ENCODE results near the gene CDHR2. TPM values are rescaled to one million over a fixed set of nuclear protein-coding genes. Genes with fewer than 3 reads are reported as not detected.

CDHR2 gene
- total RNA-seq, 2 donors from 2014 or later: 0.12 TPM; not detected in 1

DNA sequence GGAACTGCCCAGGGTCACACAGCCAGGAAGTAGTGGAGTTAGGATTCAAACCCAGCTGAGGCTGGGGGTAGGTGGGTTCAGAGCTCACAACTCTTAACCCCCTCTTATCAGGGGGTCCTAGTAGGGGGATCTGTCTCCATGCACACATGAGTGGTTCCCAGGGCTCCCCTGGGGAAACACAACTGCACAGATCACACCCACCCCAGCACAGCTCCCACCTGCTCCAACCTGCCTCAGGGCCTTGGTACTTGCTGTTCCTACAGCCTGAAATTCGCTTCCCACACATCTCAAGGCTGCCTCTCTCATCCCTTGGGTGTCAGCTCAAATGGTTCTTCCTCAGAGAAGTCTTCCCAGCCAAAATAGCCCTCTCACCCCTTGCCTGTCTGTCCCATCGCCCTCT lies 76.4 kb downstream of the CDHR2 start:
- no peaks in the 10 kb centered on the region for H3K9me3 ChIP-seq
- no peak overlapping the region for H3K27ac ChIP-seq
- no peak overlapping the region for H3K4me3 ChIP-seq
- H3K27me3 ChIP-seq: peaks cover 7 to 20% of the 10 kb centered on the region in 2 donors
- H3K36me3 ChIP-seq: no peaks in the 10 kb centered on the region
- peaks cover 0 to 32% of the 10 kb centered on the region in 2 donors for H3K4me1 ChIP-seq
- no peak for DNase-seq (ENCODE audit: low spot score)
- TF ChIP-seq, protein P1, sequence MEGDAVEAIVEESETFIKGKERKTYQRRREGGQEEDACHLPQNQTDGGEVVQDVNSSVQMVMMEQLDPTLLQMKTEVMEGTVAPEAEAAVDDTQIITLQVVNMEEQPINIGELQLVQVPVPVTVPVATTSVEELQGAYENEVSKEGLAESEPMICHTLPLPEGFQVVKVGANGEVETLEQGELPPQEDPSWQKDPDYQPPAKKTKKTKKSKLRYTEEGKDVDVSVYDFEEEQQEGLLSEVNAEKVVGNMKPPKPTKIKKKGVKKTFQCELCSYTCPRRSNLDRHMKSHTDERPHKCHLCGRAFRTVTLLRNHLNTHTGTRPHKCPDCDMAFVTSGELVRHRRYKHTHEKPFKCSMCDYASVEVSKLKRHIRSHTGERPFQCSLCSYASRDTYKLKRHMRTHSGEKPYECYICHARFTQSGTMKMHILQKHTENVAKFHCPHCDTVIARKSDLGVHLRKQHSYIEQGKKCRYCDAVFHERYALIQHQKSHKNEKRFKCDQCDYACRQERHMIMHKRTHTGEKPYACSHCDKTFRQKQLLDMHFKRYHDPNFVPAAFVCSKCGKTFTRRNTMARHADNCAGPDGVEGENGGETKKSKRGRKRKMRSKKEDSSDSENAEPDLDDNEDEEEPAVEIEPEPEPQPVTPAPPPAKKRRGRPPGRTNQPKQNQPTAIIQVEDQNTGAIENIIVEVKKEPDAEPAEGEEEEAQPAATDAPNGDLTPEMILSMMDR (IDR thresholded peaks at IDR 0.05): no peak

DNA sequence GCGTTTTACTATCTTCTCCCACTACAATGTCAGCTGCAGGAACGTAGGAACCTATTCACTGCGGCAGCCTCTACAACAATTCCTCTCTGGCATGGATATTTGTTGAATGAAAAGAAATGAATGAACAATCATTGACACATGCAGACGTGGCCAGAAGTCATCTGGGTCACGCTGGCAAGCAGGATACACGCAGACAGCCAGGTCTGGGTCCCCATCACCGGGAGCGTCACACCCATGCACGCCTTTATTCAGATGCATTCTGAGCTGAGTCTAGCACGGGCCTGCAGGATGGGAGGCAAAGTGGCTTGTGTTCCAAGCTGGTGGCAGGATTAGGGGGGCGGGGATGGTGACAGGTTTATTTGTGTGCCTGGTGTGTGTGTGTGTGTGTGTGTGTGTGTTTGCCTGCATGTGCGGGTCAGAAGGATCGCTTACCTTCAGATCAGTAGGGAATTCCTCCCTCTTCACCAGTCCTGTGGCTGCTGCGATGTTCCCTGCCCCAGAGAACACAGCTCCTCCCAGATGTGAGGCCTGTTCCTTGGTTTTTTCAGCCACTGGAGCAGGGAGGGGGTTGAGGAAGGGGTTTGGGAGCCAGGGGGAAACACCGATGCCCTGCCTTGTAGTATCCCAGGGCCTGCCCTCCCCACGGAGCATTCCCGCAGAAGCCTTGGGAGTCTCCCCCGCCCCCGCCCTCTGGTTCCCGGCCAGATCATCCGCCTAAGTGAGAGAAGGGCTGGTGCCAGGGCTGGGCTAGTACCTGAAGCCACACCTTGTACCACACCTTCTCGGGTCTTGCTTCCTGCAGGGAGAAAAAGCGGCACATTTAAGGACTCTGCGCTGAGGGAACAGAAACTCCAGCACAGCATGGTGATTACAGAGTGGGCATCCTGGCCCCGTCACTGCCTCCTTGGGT lies 77.1 kb downstream of the CDHR2 start:
- Histone ChIP-seq H3K4me3 (no peak overlapping the region), H3K4me1 (peaks cover 0 to 31% of the 10 kb centered on the region in 2 donors), H3K36me3 (no peaks in the 10 kb centered on the region), H3K27ac (no peak overlapping the region), H3K9me3 (no peaks in the 10 kb centered on the region), H3K27me3 (peaks cover 7 to 20% of the 10 kb centered on the region in 2 donors)
- TF ChIP-seq, protein P1 (IDR thresholded peaks at IDR 0.05): no peak
- no peak for DNase-seq (ENCODE audit: low spot score)

DNA sequence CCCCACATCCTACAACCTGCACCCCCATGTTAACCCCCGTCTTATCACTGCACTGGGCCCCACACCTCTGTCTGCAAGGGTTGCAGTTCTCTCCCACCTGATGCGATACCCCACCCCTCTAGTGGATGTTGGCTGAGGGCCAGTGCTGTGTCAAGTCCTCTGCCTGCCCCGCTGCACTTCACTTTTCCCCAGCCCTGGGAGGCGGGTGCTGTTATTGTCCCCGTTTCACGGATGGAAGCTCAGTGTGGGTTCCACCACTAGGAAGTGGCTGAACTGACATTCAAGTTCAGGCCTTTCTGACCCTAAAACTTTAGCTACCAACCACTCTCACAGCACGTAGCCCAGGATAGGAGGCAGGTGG lies 77.7 kb downstream of the CDHR2 start:
- DNase-seq (ENCODE audit: low spot score): no peak
- H3K27ac ChIP-seq: no peak overlapping the region
- no peaks in the 10 kb centered on the region for H3K36me3 ChIP-seq
- TF ChIP-seq, protein P1 (IDR thresholded peaks at IDR 0.05): no peak
- H3K4me1 ChIP-seq: peaks cover 0 to 26% of the 10 kb centered on the region in 2 donors
- H3K9me3 ChIP-seq: no peaks in the 10 kb centered on the region
- no peak overlapping the region for H3K4me3 ChIP-seq
- H3K27me3 ChIP-seq: peaks cover 7 to 20% of the 10 kb centered on the region in 2 donors

DNA sequence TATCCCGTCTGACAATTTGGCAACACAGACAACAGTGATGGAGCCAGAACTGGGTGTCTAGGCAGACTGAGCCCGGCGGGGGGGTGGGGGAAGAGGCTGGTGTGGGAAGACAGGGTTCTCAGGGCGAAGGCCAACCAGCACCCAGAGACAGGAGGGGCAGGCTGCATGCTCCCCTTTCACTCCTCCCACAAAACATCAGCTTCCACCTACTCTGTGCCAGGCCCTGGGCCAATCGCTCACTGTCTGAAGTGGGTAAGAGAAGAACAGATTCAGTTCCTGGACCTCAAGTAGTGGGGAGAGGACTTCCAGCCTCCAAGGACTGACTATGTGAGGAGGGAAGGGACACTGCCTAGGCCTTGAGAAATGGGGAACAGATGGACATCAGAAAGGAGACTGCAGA lies 78.4 kb downstream of the CDHR2 start:
- Histone ChIP-seq H3K4me1 (peaks cover 0 to 21% of the 10 kb centered on the region in 2 donors), H3K9me3 (no peaks in the 10 kb centered on the region), H3K4me3 (no peak overlapping the region), H3K36me3 (no peaks in the 10 kb centered on the region), H3K27me3 (peaks cover 7 to 20% of the 10 kb centered on the region in 2 donors), H3K27ac (no peak overlapping the region)
- TF ChIP-seq, protein P1 (IDR thresholded peaks at IDR 0.05): no peak
- DNase-seq (ENCODE audit: low spot score): no peak

DNA sequence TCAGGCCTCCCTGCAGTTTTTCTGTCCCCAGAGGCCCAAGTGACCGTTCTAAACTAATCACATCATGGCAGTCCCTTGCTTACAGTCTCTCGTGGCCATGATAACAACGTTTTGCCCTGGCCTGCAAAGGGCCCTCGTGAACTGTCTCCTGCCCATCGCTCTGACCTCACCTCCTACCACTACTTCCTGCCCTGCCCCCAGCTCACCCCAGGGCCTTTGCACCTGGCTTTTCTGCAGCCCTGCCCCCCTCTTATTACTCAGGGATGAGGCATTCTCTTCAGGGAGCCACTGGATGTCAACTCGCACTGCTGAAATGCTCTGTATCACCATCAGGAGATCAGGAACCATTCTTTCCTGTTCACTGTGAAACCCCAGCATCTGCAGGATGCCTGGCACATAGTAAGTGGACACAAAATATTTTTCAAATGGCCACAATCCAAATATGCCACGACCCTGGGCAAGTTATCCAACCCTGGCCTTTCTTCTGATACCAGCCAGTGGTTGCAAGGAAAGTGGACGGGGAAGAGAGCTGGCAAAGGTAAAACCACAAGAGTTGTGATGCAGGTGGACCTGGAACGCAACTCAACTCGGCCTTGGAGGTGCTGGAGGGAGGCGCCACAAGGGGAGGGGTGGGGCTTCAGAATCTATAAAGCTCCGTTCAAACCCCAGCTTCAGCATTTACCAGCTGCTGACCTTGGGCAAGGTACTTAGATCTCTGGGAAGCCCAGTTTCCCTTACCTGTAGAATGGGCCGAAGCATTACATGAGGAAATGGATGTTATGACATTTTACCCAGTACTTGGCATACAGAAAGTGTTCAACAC lies 79.5 kb downstream of the CDHR2 start:
- H3K27me3 ChIP-seq: peaks cover 7 to 20% of the 10 kb centered on the region in 2 donors
- no peaks in the 10 kb centered on the region for H3K9me3 ChIP-seq
- TF ChIP-seq, protein P1 (IDR thresholded peaks at IDR 0.05): no peak
- H3K36me3 ChIP-seq: no peaks in the 10 kb centered on the region
- peaks cover 0 to 21% of the 10 kb centered on the region in 2 donors for H3K4me1 ChIP-seq
- DNase-seq (ENCODE audit: low spot score): no peak
- no peak overlapping the region for H3K27ac ChIP-seq
- no peak overlapping the region for H3K4me3 ChIP-seq

Data from right atrium auricular region (tissue), 2 donors.